ENCODE results near the gene MRGPRF.

- TF ChIP-seq POLR2A (IDR thresholded peaks at IDR 0.05) (no peak), POLR2AphosphoS5 (IDR thresholded peaks at IDR 0.05) (no peak)
- TF ChIP-seq, protein P1, sequence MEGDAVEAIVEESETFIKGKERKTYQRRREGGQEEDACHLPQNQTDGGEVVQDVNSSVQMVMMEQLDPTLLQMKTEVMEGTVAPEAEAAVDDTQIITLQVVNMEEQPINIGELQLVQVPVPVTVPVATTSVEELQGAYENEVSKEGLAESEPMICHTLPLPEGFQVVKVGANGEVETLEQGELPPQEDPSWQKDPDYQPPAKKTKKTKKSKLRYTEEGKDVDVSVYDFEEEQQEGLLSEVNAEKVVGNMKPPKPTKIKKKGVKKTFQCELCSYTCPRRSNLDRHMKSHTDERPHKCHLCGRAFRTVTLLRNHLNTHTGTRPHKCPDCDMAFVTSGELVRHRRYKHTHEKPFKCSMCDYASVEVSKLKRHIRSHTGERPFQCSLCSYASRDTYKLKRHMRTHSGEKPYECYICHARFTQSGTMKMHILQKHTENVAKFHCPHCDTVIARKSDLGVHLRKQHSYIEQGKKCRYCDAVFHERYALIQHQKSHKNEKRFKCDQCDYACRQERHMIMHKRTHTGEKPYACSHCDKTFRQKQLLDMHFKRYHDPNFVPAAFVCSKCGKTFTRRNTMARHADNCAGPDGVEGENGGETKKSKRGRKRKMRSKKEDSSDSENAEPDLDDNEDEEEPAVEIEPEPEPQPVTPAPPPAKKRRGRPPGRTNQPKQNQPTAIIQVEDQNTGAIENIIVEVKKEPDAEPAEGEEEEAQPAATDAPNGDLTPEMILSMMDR (IDR thresholded peaks at IDR 0.05), result no peak
Measured at GRCh38 chr11:69053546-69054396, 40.7 kb upstream of the MRGPRF start.

Measured in breast epithelium (tissue), 3 donors.